ENCODE measurements around the gene RAD51B.

DNA sequence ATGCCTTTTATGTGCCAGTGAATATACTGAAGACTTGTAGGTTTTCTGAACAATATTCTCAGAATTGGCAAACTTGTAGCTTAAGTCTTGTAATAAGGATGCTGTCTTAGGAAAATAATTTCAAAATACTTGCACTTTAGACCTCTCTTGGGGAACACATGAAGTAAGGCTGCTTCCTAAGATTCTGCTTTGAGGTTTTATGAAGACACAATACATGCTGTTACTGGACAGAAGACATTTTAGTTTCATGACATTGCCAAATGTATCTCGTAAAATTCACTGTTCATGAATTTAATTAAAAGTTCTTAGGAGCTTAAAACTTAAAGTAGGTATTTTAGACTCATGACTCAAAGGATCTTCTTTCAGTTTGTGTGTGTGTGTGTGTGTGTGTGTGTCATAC lies 80.7 kb downstream of the RAD51B start:
- TF ChIP-seq, protein P1, sequence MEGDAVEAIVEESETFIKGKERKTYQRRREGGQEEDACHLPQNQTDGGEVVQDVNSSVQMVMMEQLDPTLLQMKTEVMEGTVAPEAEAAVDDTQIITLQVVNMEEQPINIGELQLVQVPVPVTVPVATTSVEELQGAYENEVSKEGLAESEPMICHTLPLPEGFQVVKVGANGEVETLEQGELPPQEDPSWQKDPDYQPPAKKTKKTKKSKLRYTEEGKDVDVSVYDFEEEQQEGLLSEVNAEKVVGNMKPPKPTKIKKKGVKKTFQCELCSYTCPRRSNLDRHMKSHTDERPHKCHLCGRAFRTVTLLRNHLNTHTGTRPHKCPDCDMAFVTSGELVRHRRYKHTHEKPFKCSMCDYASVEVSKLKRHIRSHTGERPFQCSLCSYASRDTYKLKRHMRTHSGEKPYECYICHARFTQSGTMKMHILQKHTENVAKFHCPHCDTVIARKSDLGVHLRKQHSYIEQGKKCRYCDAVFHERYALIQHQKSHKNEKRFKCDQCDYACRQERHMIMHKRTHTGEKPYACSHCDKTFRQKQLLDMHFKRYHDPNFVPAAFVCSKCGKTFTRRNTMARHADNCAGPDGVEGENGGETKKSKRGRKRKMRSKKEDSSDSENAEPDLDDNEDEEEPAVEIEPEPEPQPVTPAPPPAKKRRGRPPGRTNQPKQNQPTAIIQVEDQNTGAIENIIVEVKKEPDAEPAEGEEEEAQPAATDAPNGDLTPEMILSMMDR (IDR thresholded peaks at IDR 0.05): no peak
- TF ChIP-seq POLR2A (IDR thresholded peaks at IDR 0.05) (no peak), EP300 (IDR thresholded peaks at IDR 0.05) (no peak)

All from ovary (tissue), 3 donors.